ENCODE measurements around the gene CENPA.

GRCh38 chr2:26818255-26818654 lies 32.4 kb downstream of the CENPA start:
- TF ChIP-seq POLR2A (IDR thresholded peaks at IDR 0.05; ENCODE audit: borderline replicate concordance, extremely low read depth, insufficient read depth, insufficient read length) (no peak), SP1 (IDR thresholded peaks at IDR 0.05; ENCODE audit: low read depth) (no peak), CTCF (IDR thresholded peaks at IDR 0.05 in 2 of 3, conservative IDR thresholded peaks at IDR 0.05 in 1 of 3; ENCODE audit: borderline replicate concordance in 1 of 3, insufficient read depth in 1 of 3, low read depth in 2 of 3, low read length in 2 of 3) (no peak), ZBTB33 (IDR thresholded peaks at IDR 0.05; ENCODE audit: extremely low read depth, insufficient replicate concordance, low read length) (no peak), YY1 (IDR thresholded peaks at IDR 0.05; ENCODE audit: extremely low read depth, insufficient replicate concordance, low read depth, low read length) (no peak), POLR2AphosphoS5 (IDR thresholded peaks at IDR 0.05; ENCODE audit: low read depth, low read length) (no peak), ZFX (IDR thresholded peaks at IDR 0.05) (no peak), RAD21 (IDR thresholded peaks at IDR 0.05; ENCODE audit: low read depth) (no peak), MAX (IDR thresholded peaks at IDR 0.05) (no peak), EZH2phosphoT487 (IDR thresholded peaks at IDR 0.05; ENCODE audit: borderline replicate concordance) (no peak), ZNF274 (IDR thresholded peaks at IDR 0.05; ENCODE audit: low read depth, low read length) (no peak)

All from HCT116 (cell line).